ENCODE data around the gene CTBP1. TPM values are rescaled to one million over a fixed set of nuclear protein-coding genes. Genes with fewer than 3 reads are reported as not detected.

The CTBP1 gene
- total RNA-seq, 3 donors from 2014 or later = 130 to 159 (median 133) TPM

DNA sequence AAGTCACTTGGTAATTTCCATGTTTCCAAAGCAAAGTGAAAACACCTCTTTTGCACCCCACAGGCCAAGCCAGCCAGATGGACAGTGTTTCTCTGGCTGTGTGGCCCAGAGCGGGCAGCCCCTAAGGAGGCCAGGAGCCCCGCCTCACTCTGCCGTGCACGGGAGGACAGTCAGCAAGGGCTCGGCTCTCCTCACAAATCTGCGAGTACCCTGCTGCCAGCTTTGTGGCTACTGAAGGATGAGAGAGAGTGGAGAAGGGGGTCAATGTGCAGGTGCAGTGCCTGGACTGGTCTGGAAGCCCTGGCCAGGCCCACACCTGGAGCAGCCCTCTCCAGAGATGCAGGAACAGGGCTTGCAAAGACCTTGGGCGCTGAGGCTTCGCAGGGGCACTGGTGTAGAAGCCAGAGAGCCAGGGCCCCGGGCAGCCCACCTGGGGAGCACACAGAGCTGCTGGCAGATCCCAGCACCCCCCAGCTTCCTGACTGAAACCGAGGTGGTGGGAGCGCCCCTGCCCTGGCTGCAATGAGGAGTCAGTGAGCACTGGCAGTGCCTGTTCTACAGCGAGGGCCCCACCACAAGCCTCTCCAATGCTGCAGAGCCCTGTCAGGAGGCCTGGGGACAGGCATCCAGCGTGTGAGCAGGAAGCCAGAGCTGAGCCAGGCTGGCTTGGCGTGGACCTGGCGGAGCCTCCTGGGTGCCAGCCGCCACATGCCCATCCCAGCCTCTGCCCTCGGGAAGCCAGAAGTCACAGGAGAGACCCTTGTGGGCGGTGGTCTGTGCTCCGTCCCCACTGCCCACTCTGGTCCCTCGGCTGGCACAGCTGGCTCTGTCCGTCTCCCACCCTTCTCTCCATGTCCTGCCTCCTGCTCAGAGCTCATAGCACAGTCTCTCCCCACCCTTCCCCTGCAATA is 80.5 kb downstream of the CTBP1 start:
- Histone ChIP-seq H3K9me3 (no peaks in the 10 kb centered on the region), H3K27ac (peak overlapping the region in 1 of 2 donors; percentile 89), H3K36me3 (no peaks in the 10 kb centered on the region), H3K27me3 (peaks cover 8 to 22% of the 10 kb centered on the region in 2 donors), H3K4me3 (peak overlapping the region in 1 of 3 donors; percentile 61), H3K4me1 (peaks cover 0 to 16% of the 10 kb centered on the region in 2 donors)
- DNase-seq (ENCODE audit: low spot score in 2 of 2) = no peak
- TF ChIP-seq POLR2A (IDR thresholded peaks at IDR 0.05) (no peak), POLR2AphosphoS5 (IDR thresholded peaks at IDR 0.05) (no peak)
- TF ChIP-seq, protein P1, sequence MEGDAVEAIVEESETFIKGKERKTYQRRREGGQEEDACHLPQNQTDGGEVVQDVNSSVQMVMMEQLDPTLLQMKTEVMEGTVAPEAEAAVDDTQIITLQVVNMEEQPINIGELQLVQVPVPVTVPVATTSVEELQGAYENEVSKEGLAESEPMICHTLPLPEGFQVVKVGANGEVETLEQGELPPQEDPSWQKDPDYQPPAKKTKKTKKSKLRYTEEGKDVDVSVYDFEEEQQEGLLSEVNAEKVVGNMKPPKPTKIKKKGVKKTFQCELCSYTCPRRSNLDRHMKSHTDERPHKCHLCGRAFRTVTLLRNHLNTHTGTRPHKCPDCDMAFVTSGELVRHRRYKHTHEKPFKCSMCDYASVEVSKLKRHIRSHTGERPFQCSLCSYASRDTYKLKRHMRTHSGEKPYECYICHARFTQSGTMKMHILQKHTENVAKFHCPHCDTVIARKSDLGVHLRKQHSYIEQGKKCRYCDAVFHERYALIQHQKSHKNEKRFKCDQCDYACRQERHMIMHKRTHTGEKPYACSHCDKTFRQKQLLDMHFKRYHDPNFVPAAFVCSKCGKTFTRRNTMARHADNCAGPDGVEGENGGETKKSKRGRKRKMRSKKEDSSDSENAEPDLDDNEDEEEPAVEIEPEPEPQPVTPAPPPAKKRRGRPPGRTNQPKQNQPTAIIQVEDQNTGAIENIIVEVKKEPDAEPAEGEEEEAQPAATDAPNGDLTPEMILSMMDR (IDR thresholded peaks at IDR 0.05) = no peak
- intact Hi-C loops (cut with DNase I; ENCODE audit: low total_unique reads) = loop anchor here (5.0 kb wide), 1 partner anchor 79 kb away; the partner anchor contains the start of gene CTBP1

- Histone ChIP-seq H3K27me3 (peaks cover 8 to 21% of the 10 kb centered on the region in 2 donors), H3K4me3 (peak overlapping the region; percentile 47 to 66 (median 61)), H3K36me3 (no peaks in the 10 kb centered on the region), H3K9me3 (no peaks in the 10 kb centered on the region), H3K27ac (peak overlapping the region; percentile 48 to 89), H3K4me1 (peaks cover 0 to 15% of the 10 kb centered on the region in 2 donors)
- intact Hi-C loops (cut with DNase I; ENCODE audit: low total_unique reads) = loop anchor here (5.0 kb wide), 1 partner anchor 80 kb away; the partner anchor contains the start of gene CTBP1
- peak in 1 of 2 donors; percentile 69 for DNase-seq (ENCODE audit: low spot score in 2 of 2)
- TF ChIP-seq POLR2AphosphoS5 (IDR thresholded peaks at IDR 0.05) (peak in 2 of 3 donors; percentile 39 to 45), POLR2A (IDR thresholded peaks at IDR 0.05) (no peak)
- TF ChIP-seq, protein P1 (IDR thresholded peaks at IDR 0.05) = peak; percentile 66 to 88 (median 86)
Measured at GRCh38 chr4:1167244-1167949, 81.5 kb downstream of the CTBP1 start.

DNA sequence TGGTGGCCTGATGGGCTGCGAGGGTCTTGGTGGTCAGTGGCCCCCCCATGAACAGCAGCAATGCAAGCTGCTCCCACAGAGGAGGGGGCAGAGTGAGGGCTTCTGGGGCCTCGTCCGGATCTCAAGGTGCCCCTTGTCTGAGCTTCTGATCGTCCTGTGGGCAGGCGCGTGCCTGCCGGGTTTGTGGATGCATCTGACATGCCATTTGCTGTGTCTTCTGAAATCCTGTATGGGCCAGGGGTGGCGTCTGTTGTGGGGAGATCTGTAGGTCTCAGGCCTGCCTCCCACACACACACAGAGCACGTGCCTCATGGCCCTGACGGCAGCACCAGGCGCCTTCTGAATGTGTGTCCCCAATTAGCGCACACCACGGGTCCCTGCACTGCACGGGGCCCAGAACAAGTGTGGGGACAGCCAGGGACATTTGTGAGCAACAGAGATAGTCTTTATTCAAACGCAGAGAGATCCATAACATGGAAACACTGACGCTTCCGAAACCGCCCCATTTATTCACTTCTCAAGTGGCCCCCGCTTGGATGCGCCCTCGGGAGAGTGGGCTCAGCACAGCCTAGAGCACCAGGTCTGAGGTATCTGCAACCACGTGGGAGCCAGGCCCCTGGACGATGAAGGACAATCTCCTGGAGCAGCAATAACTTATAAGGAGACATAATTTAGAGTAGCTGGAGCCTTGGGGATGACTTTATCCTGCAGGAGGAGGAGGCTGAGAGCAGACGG is 82.3 kb downstream of the CTBP1 start:
- H3K36me3 ChIP-seq = no peaks in the 10 kb centered on the region
- H3K9me3 ChIP-seq = no peaks in the 10 kb centered on the region
- TF ChIP-seq, protein P1 (IDR thresholded peaks at IDR 0.05) = no peak
- TF ChIP-seq POLR2A (IDR thresholded peaks at IDR 0.05) (no peak), POLR2AphosphoS5 (IDR thresholded peaks at IDR 0.05) (no peak)
- peak overlapping the region in 1 of 2 donors; percentile 48 for H3K27ac ChIP-seq
- H3K4me1 ChIP-seq = peaks cover 0 to 9% of the 10 kb centered on the region in 2 donors
- no peak for DNase-seq (ENCODE audit: low spot score in 2 of 2)
- intact Hi-C loops (cut with DNase I; ENCODE audit: low total_unique reads) = loop anchor here (5.0 kb wide), 1 partner anchor 81 kb away; the partner anchor contains the start of gene CTBP1
- peak overlapping the region in 2 of 3 donors; percentile 61 to 66 for H3K4me3 ChIP-seq
- H3K27me3 ChIP-seq = peaks cover 8 to 14% of the 10 kb centered on the region in 2 donors

DNA sequence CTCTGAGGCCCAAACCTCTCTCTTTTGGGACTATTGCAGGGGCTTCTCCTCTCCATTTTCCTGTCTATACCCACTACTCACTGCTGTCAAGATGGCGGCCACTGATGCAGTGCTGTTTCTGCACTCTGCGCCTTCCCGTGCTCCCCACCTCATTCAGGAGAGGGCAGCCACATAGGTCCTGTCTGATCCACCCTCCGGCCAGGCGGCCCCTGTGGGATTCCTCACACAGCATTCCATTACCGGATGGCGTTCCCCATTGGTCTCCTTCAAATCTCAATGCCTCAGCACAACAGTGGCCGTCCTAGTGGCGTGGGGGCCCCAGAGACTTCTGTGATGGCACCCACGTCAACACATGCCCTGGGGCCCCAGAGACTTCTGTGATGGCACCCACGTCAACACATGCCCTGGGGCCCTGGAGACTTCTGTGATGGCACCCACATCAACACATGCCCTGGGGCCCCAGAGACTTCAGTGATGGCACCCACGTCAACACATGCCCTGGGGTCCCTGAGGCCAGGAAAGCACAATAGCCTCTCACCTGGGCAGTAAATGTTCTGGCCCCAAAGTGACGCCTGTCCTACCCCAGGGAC is 83.9 kb downstream of the CTBP1 start:
- Histone ChIP-seq H3K9me3 (no peaks in the 10 kb centered on the region), H3K4me3 (no peak overlapping the region), H3K27me3 (no peaks in the 10 kb centered on the region), H3K36me3 (no peaks in the 10 kb centered on the region), H3K27ac (no peak overlapping the region), H3K4me1 (no peaks in the 10 kb centered on the region)
- intact Hi-C loops (cut with DNase I; ENCODE audit: low total_unique reads) = loop anchor here (5.0 kb wide), 1 partner anchor 82 kb away; the partner anchor contains the start of gene CTBP1
- TF ChIP-seq POLR2AphosphoS5 (IDR thresholded peaks at IDR 0.05) = no peak
- TF ChIP-seq, protein P1 (IDR thresholded peaks at IDR 0.05) = no peak
- no peak for TF ChIP-seq POLR2A (IDR thresholded peaks at IDR 0.05)
- no peak for DNase-seq (ENCODE audit: low spot score in 2 of 2)

Measured in breast epithelium (tissue), 4 donors.